Stimulated activated CD4-positive, alpha-beta T cell treated with anti-CD3 and anti-CD28 coated beads, Interleukin-1b, Interleukin-23, amount 100 ng/mL, for 1 hour (primary cell): ENCODE results near the gene OSBP2.

Experiments
- DNase-seq, 2 donors: peaks; one replicate each; pipeline ENCODE4 v3.0.0-alpha.2; 2020; ENCODE audit warnings: low read depth in 2 of 2

The OSBP2 gene

GRCh38 chr22:30843245-30843644, 148.6 kb downstream of the OSBP2 start:
- no peak for DNase-seq

GRCh38 chr22:30847583-30847982, 152.9 kb downstream of the OSBP2 start:
- no peak for DNase-seq

GRCh38 chr22:30855266-30855665, 160.6 kb downstream of the OSBP2 start:
- no peak for DNase-seq

DNA sequence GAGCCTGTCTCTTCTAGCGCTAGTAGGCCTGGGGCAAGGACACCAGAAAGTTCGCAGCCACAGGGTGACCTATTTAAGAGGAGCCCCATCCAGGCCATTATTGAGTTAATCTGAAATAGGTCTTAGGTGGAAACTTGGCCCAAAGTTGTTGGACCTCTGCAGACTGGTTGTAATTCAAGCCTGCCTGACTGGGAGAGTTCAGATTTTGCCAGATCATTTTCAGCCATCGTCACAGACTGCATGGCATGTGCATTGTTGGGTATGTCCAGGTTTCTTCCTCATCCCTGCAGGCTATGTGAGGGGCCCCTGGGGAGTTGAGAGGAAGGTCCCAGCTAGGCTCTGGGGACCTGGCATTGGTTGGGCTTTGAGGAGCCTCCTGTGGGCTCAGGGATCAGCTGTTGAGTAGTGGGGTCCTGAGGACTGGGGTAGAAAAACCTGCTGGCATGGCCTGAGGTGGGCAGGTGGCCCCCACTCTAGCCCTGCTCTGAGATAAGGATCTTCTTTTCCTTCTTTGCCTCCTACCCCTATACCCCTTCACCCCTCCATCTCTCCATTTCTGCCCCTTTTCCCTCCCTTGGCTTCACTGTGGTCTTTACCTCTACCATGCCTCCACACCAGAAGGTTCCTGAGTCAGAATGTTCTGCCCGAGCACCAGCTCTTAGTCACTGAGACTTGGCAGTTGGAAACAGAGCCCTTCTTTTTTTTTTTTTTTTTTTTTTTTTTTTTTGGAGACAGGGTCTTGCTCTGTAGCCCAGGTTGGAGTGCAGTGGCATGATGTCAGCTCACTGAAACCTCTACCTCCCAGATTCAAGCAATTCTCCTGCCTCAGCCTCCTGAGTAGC, 161.2 kb downstream of the OSBP2 start:
- no peak for DNase-seq

- DNase-seq, result no peak
Observed at GRCh38 chr22:30856741-30857502, 162.2 kb downstream of the OSBP2 start.

- no peak for DNase-seq
Observed at GRCh38 chr22:30857791-30858190, 163.1 kb downstream of the OSBP2 start.

DNA sequence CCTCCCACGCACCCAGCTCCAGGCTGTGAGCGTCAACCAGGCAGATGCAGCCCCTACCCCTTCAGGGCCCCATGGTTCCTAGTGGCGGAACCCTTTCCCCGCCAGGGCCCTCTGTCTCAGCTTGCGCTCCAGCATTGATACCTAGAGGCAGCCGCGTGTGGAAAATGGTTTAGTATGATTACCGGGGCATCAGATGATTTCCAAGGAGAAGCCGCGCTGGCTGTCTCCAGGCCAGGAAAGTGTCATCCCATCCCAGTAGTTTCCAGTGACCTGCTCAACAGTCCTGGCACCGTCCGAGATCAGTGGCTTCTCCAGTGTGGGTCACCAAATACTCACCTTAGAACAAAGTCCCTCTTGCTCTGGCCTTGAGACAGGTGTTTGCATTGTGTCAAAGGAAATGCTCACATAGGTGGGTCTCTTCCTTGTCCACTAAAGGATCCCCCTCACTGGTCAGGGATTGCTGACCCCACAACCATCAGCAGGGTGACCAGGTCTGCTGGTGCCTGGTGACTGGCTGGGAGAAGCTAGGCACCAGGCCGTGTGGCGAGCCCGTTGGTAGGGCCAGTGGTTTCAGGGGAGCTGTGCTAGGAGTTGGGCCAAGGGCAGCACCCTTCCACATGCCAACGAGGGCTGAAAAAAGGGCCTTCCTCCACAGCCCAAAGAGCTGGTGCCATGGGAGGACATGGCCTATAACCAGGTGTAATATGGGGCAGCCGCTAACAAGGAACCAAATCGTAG, 164.5 kb downstream of the OSBP2 start:
- DNase-seq, result no peak

DNA sequence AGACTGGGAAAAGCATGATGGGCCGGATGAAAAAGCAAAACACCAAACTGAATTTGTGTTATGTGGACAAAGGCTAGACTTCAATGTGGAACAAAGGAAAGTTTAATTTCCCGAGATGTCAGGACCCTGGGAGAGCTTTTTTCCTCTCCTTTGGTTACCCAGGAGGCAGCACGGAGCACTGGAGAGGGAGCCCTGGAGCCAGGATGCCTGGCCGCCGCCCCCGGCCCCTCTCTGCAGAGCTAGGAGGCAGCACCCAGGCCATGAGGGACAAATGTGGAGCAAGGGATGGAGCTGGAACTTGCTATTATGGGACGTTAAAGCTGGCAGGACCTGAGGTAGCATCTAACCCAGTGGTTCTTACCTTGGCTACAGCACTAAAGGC, 165.0 kb downstream of the OSBP2 start:
- no peak for DNase-seq

DNA sequence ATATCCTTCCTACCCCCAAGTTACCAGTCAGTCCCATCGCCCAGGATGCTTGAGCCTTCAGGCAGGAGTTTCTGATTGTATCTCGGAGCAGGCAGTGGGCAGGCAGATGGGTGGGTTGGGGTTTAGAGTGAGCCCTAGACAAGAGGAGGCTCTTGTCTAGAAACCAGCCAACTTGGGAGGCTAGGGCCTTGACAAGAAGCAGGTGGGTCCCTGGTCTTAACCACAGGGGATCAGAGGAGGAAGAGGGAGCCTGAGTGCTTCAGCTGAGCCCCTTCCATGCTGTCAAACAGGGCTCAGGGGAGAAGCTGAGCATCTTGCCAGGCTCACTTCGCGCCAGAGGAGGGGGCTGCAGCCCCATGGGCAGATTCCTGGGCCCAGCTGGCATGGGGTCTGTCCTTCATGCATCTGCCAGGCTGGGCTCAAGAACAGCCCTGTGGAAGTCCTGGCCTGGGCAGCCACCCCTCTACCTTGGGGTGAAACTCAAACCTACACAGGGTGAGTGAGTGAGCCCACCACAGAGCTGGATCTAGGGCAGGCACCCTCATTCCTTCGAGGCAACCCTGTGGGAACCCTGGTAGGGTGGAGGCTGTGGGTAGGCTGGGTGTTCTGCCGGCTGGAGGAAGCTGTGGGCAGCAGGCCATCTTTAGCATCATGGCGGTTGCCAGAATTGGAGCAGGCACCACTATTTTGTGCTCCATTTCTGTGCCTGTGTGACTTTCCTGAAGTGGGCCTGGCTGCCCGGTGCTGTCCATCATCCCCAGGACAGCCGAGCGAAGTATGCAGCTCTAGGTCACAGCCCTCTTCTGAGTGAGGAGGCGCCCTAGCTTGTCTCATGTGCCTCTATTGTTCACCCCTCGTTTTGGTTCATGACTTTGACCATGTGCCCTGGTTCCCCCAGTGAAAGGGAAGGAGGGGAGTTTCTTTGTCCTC, 165.8 kb downstream of the OSBP2 start:
- DNase-seq, result no peak

DNA sequence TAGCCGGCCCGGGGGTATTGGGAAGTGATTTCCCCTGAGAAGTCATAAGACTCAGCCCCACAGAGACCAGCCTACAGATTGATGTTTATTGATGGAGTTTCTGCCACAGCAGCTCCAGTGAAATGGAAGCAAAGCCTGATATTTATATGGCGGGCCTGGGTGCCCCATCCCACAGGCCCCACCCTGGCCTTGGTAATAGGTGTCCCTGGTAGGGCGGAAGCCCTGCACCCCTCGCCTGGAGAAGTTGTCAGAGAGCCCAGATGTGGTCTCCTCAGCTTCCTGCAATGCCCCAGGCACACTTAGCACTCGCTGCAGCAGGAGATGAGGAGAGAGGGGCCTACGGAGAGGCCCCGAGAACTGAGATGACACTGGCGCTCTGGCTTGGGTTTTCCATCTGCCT, 166.5 kb downstream of the OSBP2 start:
- DNase-seq, result no peak

DNA sequence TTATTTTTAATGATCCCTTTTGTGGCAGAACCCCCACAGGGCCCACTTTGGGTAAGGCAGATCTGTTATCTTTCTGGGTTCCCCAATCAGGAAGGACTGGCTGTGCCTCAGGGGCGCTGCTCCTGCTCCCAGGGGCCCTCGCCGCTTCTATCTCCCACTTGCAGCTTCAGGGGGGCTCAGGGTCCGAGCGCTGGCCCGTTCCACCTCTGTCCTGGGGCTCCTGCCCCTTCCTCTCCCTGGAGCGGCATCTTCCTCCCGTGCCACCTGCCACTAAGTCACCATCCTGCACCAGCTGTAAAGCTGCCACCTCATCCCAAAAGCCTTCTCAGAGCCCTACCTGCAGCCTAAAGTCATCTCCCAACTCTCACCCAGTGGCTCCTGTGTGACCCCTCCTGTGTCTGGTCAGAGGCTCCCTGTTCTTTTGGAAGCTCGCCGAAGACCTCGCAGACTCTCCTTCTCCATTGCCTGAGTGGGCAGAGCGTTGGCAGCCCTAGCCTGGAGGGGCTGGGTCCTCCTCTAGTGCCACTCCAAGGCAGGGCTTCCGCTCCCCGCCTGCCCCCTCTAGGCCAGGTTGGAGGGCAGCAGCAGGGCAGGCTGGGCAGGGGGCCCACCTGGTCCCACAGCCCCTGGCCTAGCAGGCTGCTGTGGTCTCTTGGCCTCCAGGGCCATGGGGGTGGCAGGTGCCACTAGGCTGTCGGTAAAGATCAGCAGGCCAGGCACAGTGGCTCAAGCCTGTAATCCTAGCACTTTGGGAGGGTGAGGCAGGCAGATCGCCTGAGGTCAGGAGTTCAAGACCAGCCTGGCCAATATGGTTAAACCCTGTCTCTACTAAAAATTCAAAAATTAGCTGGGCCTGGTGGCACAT, 167.2 kb downstream of the OSBP2 start:
- no peak for DNase-seq

DNA sequence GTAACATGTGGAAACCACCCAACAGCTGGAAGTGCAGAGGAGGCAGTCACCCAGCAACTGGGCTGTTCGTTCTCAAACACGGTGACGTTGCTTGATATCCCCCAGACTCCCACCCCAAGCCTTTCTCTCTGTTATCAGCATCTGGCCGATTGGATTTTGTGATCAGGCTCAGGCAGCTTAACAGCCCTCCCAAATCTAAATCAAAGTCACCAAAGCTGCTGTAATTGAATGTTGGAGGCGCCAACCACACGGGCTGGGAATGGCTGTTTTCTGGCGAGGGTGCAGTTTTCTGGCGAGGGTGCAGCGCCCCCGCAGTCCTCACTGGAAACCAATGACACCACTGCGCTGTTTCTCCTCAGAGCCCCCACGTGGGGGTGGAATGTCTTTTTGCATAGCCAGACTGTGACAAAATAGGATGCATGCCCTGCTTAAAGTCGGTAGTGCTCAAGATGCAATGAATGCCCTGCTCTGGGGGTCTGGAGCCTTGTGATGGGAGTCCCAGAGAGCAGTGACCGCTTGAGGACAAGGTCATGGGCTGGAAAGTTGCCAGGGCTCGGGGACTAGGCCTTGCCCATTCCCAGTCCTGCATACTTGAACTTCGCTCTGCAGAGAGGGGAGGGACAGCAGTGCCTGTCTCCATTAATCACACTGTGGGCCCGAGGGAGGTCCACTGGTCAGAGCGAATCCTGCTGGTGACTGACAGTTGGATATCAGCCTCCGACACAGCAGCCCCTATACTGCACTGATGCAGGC, 168.6 kb downstream of the OSBP2 start:
- no peak for DNase-seq

GRCh38 chr22:30864441-30865420, 170.1 kb downstream of the OSBP2 start:
- DNase-seq, result no peak

GRCh38 chr22:30865656-30866055, 171.0 kb downstream of the OSBP2 start:
- no peak for DNase-seq

DNA sequence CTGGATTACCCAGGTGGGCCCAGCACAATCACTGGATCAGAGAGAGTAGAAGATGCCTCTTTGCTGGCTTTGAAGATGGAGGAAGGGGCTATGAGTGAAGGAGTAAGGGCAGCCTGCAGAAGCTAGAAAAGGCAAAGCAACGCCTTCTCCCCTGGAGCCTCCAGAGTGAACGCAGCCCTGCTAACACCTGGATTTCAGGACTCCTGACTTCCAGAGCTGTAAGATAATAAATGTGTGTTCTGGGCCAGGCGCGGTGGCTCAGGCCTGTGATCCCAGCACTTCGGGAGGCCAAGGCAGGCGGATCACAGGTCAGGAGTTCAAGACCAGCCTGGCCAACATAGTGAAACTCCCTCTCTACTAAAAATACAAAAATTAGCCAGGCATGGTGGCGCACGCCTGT, 171.5 kb downstream of the OSBP2 start:
- DNase-seq, result no peak

GRCh38 chr22:30866811-30867271, 172.2 kb downstream of the OSBP2 start:
- DNase-seq, result no peak

GRCh38 chr22:30867746-30868662, 173.3 kb downstream of the OSBP2 start:
- no peak for DNase-seq
